A549 (cell line): ENCODE measurements around the gene CEBPE.

ENCODE experiments used
- CTCF ChIP-seq: fragments of >200 bp; sonication (Bioruptor Twin); formaldehyde crosslinking; IDR thresholded peaks from 3 replicates; pipeline ENCODE4 v1.5.1; 2016
- PBX3 ChIP-seq: IDR thresholded peaks from 2 replicates; pipeline ENCODE4 v1.6.1; 2012

- no peak for TF ChIP-seq CTCF
- TF ChIP-seq PBX3: no peak
Observed at GRCh38 chr14:23168246-23168645, 49.2 kb upstream of the CEBPE start.
